ENCODE data around the gene FOXP1. TPM values are rescaled to one million over a fixed set of nuclear protein-coding genes. Genes with fewer than 3 reads are reported as not detected.
A peak's percentile ranks its signal among the peaks of the same experiment; 100 is the strongest.

FOXP1 gene
- total and polyA plus RNA-seq, 2 donors (not counting 1 experiment from before 2014, with no cell fraction given) = 70.3 to 101 TPM

- Histone ChIP-seq H4K20me1 (ENCODE audit: control insufficient read depth, extremely low read depth, insufficient read depth, low read length) (no peaks in the 10 kb centered on the region), H3K4me2 (ENCODE audit: extremely low read depth, insufficient read depth, low read length) (no peak overlapping the region), H3K9ac (ENCODE audit: insufficient read depth, low read length) (no peak overlapping the region), H3K27ac (ENCODE audit: insufficient read depth, low read length) (no peak overlapping the region), H3K79me2 (ENCODE audit: control insufficient read depth, insufficient read depth, low read length) (no peaks in the 10 kb centered on the region), H3K4me1 (ENCODE audit: control insufficient read depth, extremely low read depth, insufficient read depth, low read length) (no peaks in the 10 kb centered on the region), H2AFZ (ENCODE audit: low read length) (no peak overlapping the region), H3K9me3 (ENCODE audit: control insufficient read depth, insufficient read depth, low read depth, low read length) (no peaks in the 10 kb centered on the region), H3K36me3 (ENCODE audit: control insufficient read depth, insufficient read depth, low read length) (no peaks in the 10 kb centered on the region), H3K27me3 (ENCODE audit: control insufficient read depth, insufficient read depth, low read length) (no peaks in the 10 kb centered on the region), H3K4me3 (replicated peaks in 1 of 4; ENCODE audit: control extremely low read depth in 1 of 4, insufficient read depth in 1 of 4, low read depth in 3 of 4, low read length in 4 of 4) (no peak overlapping the region)
- TF ChIP-seq EZH2 (IDR thresholded peaks at IDR 0.05; ENCODE audit: low read length, missing control alignments) = no peak
- TF ChIP-seq, protein P1, sequence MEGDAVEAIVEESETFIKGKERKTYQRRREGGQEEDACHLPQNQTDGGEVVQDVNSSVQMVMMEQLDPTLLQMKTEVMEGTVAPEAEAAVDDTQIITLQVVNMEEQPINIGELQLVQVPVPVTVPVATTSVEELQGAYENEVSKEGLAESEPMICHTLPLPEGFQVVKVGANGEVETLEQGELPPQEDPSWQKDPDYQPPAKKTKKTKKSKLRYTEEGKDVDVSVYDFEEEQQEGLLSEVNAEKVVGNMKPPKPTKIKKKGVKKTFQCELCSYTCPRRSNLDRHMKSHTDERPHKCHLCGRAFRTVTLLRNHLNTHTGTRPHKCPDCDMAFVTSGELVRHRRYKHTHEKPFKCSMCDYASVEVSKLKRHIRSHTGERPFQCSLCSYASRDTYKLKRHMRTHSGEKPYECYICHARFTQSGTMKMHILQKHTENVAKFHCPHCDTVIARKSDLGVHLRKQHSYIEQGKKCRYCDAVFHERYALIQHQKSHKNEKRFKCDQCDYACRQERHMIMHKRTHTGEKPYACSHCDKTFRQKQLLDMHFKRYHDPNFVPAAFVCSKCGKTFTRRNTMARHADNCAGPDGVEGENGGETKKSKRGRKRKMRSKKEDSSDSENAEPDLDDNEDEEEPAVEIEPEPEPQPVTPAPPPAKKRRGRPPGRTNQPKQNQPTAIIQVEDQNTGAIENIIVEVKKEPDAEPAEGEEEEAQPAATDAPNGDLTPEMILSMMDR (conservative IDR thresholded peaks at IDR 0.05 in 1 of 2, IDR thresholded peaks at IDR 0.05 in 1 of 2; ENCODE audit: low read depth in 1 of 2, low read length in 2 of 2) = no peak
- no peak for DNase-seq (ENCODE audit: low read depth in 2 of 2)
Measured at GRCh38 chr3:71348831-71349230, 234.7 kb downstream of the FOXP1 start.

DNA sequence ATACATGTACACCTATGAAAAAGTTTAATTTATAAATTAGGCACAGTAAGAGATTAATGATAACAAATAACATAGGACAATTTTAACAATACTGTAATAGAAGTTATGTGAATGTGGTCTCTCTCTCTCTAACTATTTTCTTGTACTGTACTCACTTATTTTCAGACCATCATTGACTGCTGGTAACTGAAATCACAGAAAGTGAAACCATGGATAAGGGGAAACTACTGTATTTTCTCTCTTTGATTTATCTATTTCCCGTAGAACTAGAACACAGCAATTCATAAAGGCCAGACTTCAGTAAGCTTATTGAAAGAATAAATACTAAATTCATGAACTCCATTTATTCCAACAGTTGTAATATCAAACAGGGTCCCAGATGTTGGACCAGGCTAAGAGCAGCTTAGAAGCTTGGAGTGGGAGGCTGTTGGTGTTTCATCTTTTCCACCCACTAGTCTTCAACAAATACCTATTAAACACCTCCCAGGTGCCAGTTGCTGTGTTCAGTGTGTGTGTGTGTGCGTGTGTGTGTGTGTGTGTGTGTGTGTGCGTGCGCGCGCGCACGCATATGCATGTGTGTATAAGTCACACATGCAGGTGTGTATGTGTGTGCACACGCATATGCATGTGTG lies 235.4 kb downstream of the FOXP1 start:
- Histone ChIP-seq H3K27me3 (ENCODE audit: control insufficient read depth, insufficient read depth, low read length) (no peaks in the 10 kb centered on the region), H3K79me2 (ENCODE audit: control insufficient read depth, insufficient read depth, low read length) (no peaks in the 10 kb centered on the region), H3K9ac (ENCODE audit: insufficient read depth, low read length) (no peak overlapping the region), H3K4me2 (ENCODE audit: extremely low read depth, insufficient read depth, low read length) (no peak overlapping the region), H3K4me3 (replicated peaks in 1 of 4; ENCODE audit: control extremely low read depth in 1 of 4, insufficient read depth in 1 of 4, low read depth in 3 of 4, low read length in 4 of 4) (no peak overlapping the region), H2AFZ (ENCODE audit: low read length) (no peak overlapping the region), H3K9me3 (ENCODE audit: control insufficient read depth, insufficient read depth, low read depth, low read length) (no peaks in the 10 kb centered on the region), H4K20me1 (ENCODE audit: control insufficient read depth, extremely low read depth, insufficient read depth, low read length) (no peaks in the 10 kb centered on the region), H3K27ac (ENCODE audit: insufficient read depth, low read length) (no peak overlapping the region), H3K36me3 (ENCODE audit: control insufficient read depth, insufficient read depth, low read length) (no peaks in the 10 kb centered on the region), H3K4me1 (ENCODE audit: control insufficient read depth, extremely low read depth, insufficient read depth, low read length) (no peaks in the 10 kb centered on the region)
- DNase-seq (ENCODE audit: low read depth in 2 of 2) = no peak
- TF ChIP-seq, protein P1 (conservative IDR thresholded peaks at IDR 0.05 in 1 of 2, IDR thresholded peaks at IDR 0.05 in 1 of 2; ENCODE audit: low read depth in 1 of 2, low read length in 2 of 2) = no peak
- TF ChIP-seq EZH2 (IDR thresholded peaks at IDR 0.05; ENCODE audit: low read length, missing control alignments) = no peak

GRCh38 chr3:71346061-71346460 lies 237.5 kb downstream of the FOXP1 start:
- no peaks in the 10 kb centered on the region for H3K79me2 ChIP-seq (ENCODE audit: control insufficient read depth, insufficient read depth, low read length)
- no peak overlapping the region for H3K27ac ChIP-seq (ENCODE audit: insufficient read depth, low read length)
- no peak overlapping the region for H2AFZ ChIP-seq (ENCODE audit: low read length)
- no peak overlapping the region for H3K9ac ChIP-seq (ENCODE audit: insufficient read depth, low read length)
- no peaks in the 10 kb centered on the region for H3K4me1 ChIP-seq (ENCODE audit: control insufficient read depth, extremely low read depth, insufficient read depth, low read length)
- no peaks in the 10 kb centered on the region for H3K27me3 ChIP-seq (ENCODE audit: control insufficient read depth, insufficient read depth, low read length)
- no peak overlapping the region for H3K4me3 ChIP-seq (replicated peaks in 1 of 4; ENCODE audit: control extremely low read depth in 1 of 4, insufficient read depth in 1 of 4, low read depth in 3 of 4, low read length in 4 of 4)
- no peaks in the 10 kb centered on the region for H3K9me3 ChIP-seq (ENCODE audit: control insufficient read depth, insufficient read depth, low read depth, low read length)
- DNase-seq (ENCODE audit: low read depth in 2 of 2) = peak in 1 of 2 donors; percentile 50
- no peak for TF ChIP-seq EZH2 (IDR thresholded peaks at IDR 0.05; ENCODE audit: low read length, missing control alignments)
- TF ChIP-seq, protein P1 (conservative IDR thresholded peaks at IDR 0.05 in 1 of 2, IDR thresholded peaks at IDR 0.05 in 1 of 2; ENCODE audit: low read depth in 1 of 2, low read length in 2 of 2) = no peak
- no peaks in the 10 kb centered on the region for H3K36me3 ChIP-seq (ENCODE audit: control insufficient read depth, insufficient read depth, low read length)
- H4K20me1 ChIP-seq (ENCODE audit: control insufficient read depth, extremely low read depth, insufficient read depth, low read length) = no peaks in the 10 kb centered on the region
- H3K4me2 ChIP-seq (ENCODE audit: extremely low read depth, insufficient read depth, low read length) = no peak overlapping the region

All from fibroblast of lung (primary cell).